H1 (cell line): Measurements from ENCODE around the gene CCL26. TPM values are rescaled to one million over a fixed set of nuclear protein-coding genes. Genes with fewer than 3 reads are reported as not detected.
A peak's percentile ranks its signal among the peaks of the same experiment; 100 is the strongest.

Experiments
- CTCF ChIA-PET: fragments of 300-600 bp; sonication (Branson Sonifier 250); formaldehyde crosslinking; loops from one replicate; lab custom pipeline; 2021; ENCODE audit not compliant: partially characterized antibody; lab: Charles Lee
- POLR2A ChIA-PET: fragments of 300-600 bp; sonication (Branson Sonifier 250); formaldehyde crosslinking; loops from one replicate; lab custom pipeline; 2021; ENCODE audit warnings: inconsistent platforms; ENCODE audit not compliant: partially characterized antibody; lab: Charles Lee
- DNase-seq, 2 experiments: peaks; one replicate each; pipeline versions ENCODE4 v3.0.0 to v3.0.0-alpha.2; 2010 to 2022; ENCODE audit warnings: low spot score in 2 of 2, low read depth in 1 of 2, mixed read lengths in 1 of 2
- FAIRE-seq: peaks from 2 replicates; lab custom pipeline; 2011; peaks lifted over from hg19 to GRCh38; lab: Jason Lieb, UNC
- H2AFZ ChIP-seq: 2 replicates; pipeline ENCODE4 v1.8.1; 2012; ENCODE audit warnings: low read length, inconsistent platforms
- H2AK5ac ChIP-seq: 2 replicates; pipeline ENCODE4 v1.6.1; 2013; ENCODE audit warnings: low read depth, low read length
- H2BK120ac ChIP-seq: replicated peaks from 2 replicates; pipeline ENCODE3; 2013; ENCODE audit warnings: low read depth, low read length, inconsistent platforms
- H2BK12ac ChIP-seq: 2 replicates; pipeline ENCODE4 v1.6.1; 2013; ENCODE audit warnings: low read depth, low read length
- H2BK15ac ChIP-seq: 2 replicates; pipeline ENCODE4 v1.6.1; 2013; ENCODE audit warnings: low read length
- H2BK20ac ChIP-seq: 2 replicates; pipeline ENCODE4 v1.6.1; 2013; ENCODE audit warnings: low read length
- H2BK5ac ChIP-seq: 2 replicates; pipeline ENCODE4 v1.6.1; 2013; ENCODE audit warnings: low read depth, low read length
- H3K14ac ChIP-seq: 2 replicates; pipeline ENCODE4 v1.6.1; 2013; ENCODE audit warnings: inconsistent platforms; ENCODE audit not compliant: insufficient read length
- H3K18ac ChIP-seq: 2 replicates; pipeline ENCODE4 v1.6.1; 2013; ENCODE audit warnings: low read length; ENCODE audit errors: extremely low read depth
- H3K23ac ChIP-seq: 2 replicates; pipeline ENCODE4 v1.6.1; 2013; ENCODE audit warnings: inconsistent platforms; ENCODE audit not compliant: insufficient read length
- H3K23me2 ChIP-seq: 2 replicates; pipeline ENCODE4 v1.6.1; 2013; ENCODE audit warnings: low read depth, low read length
- H3K27ac ChIP-seq: 2 replicates; pipeline ENCODE4 v1.6.1; 2011; ENCODE audit warnings: low read depth, low read length, inconsistent platforms
- H3K27me3 ChIP-seq, 4 experiments: replicated peaks in 1 of 4; 1 replicate in 1 of 4; 2 replicates in 3 of 4; pipeline versions ENCODE4 v1.6.1 to v1.8.1; 2011 to 2013; ENCODE audit warnings: low read length in 3 of 4, mild to moderate bottlenecking in 3 of 4, inconsistent platforms in 2 of 4, mixed read lengths in 2 of 4, moderate library complexity in 1 of 4; ENCODE audit not compliant: control insufficient read depth in 3 of 4, insufficient read depth in 3 of 4; ENCODE audit errors: extremely low read depth in 1 of 4
- H3K36me3 ChIP-seq, 4 experiments: 2 replicates each; pipeline versions ENCODE4 v1.6.1 to v1.8.1; 2011 to 2013; ENCODE audit warnings: mild to moderate bottlenecking in 4 of 4, low read length in 3 of 4, moderate library complexity in 2 of 4, control low read depth in 1 of 4, inconsistent platforms in 1 of 4; ENCODE audit not compliant: insufficient read depth in 4 of 4, control insufficient read depth in 2 of 4
- H3K4ac ChIP-seq: replicated peaks from 2 replicates; pipeline ENCODE3; 2013; ENCODE audit warnings: low read length, low read depth, mixed read lengths, inconsistent platforms; ENCODE audit not compliant: insufficient read length
- H3K4me1 ChIP-seq, 4 experiments: replicated peaks in 1 of 4; 1 replicate in 1 of 4; 2 replicates in 3 of 4; pipeline versions ENCODE4 v1.6.1 to v1.8.1; 2011 to 2013; ENCODE audit warnings: low read length in 3 of 4, inconsistent platforms in 2 of 4, mixed read lengths in 1 of 4; ENCODE audit not compliant: insufficient read depth in 4 of 4, control insufficient read depth in 3 of 4
- H3K4me2 ChIP-seq, 2 experiments: 2 replicates each; pipeline versions ENCODE4 v1.6.1 to v1.8.1; 2011 to 2013; ENCODE audit warnings: low read depth in 2 of 2, low read length in 2 of 2, control low read depth in 1 of 2, inconsistent platforms in 1 of 2, mild to moderate bottlenecking in 1 of 2; ENCODE audit not compliant: insufficient read depth in 1 of 2
- H3K4me3 ChIP-seq, 4 experiments: fragments of 200-600, 300-600 bp in 1 of 4; sonication (generic), shearing (Covaris generic), sonication (Bioruptor Twin) in 1 of 4; 2 replicates each; pipeline versions ENCODE4 v1.5.1 to v1.8.1; 2011 to 2016; ENCODE audit warnings: low read length in 4 of 4, low read depth in 3 of 4, control low read depth in 2 of 4, inconsistent platforms in 2 of 4, mild to moderate bottlenecking in 2 of 4, mixed read lengths in 1 of 4, moderate library complexity in 1 of 4; ENCODE audit not compliant: insufficient read depth in 2 of 4; ENCODE audit errors: extremely low read depth in 1 of 4
- H3K56ac ChIP-seq: replicated peaks from 2 replicates; pipeline ENCODE3; 2013; ENCODE audit warnings: low read depth, mild to moderate bottlenecking, mixed read lengths, low read length, inconsistent platforms; ENCODE audit not compliant: insufficient read length
- H3K79me1 ChIP-seq: 2 replicates; pipeline ENCODE4 v1.6.1; 2013; ENCODE audit warnings: low read depth, low read length, control low read depth
- H3K79me2 ChIP-seq, 2 experiments: 2 replicates each; pipeline versions ENCODE4 v1.6.1 to v1.8.1; 2012 to 2013; ENCODE audit warnings: low read length in 2 of 2, mild to moderate bottlenecking in 2 of 2, inconsistent platforms in 1 of 2; ENCODE audit not compliant: insufficient read depth in 2 of 2, control insufficient read depth in 1 of 2
- H3K9ac ChIP-seq, 4 experiments: replicated peaks in 1 of 4; 1 replicate in 1 of 4; 2 replicates in 3 of 4; pipeline versions ENCODE4 v1.6.1 to v1.8.1; 2011 to 2013; ENCODE audit warnings: low read depth in 3 of 4, low read length in 3 of 4, control low read depth in 2 of 4, mild to moderate bottlenecking in 2 of 4, moderate library complexity in 2 of 4, inconsistent platforms in 1 of 4; ENCODE audit errors: extremely low read depth in 1 of 4
- H3K9me3 ChIP-seq, 2 experiments: 2 replicates each; pipeline versions ENCODE4 v1.6.1 to v1.8.1; 2012 to 2013; ENCODE audit warnings: mild to moderate bottlenecking in 2 of 2, moderate library complexity in 2 of 2, control low read depth in 1 of 2, inconsistent platforms in 1 of 2, low read depth in 1 of 2, low read length in 1 of 2, mixed read lengths in 1 of 2; ENCODE audit not compliant: insufficient read depth in 2 of 2
- H4K20me1 ChIP-seq, 2 experiments: replicated peaks in 1 of 2; 2 replicates each; pipeline versions ENCODE3 to v1.8.1; 2011 to 2013; ENCODE audit warnings: inconsistent platforms in 2 of 2, low read length in 2 of 2, mild to moderate bottlenecking in 1 of 2; ENCODE audit not compliant: insufficient read depth in 2 of 2, control insufficient read depth in 1 of 2
- H4K5ac ChIP-seq: 2 replicates; pipeline ENCODE4 v1.6.1; 2013; ENCODE audit warnings: low read length, low read depth, mixed read lengths, inconsistent platforms; ENCODE audit not compliant: insufficient read length
- H4K8ac ChIP-seq: 2 replicates; pipeline ENCODE4 v1.8.0; 2013; ENCODE audit warnings: mild to moderate bottlenecking, moderate library complexity, low read length, inconsistent platforms; ENCODE audit not compliant: insufficient read depth; ENCODE audit errors: extremely low read depth
- H4K91ac ChIP-seq: replicated peaks from 2 replicates; pipeline ENCODE3; 2013; ENCODE audit warnings: low read length, mixed read lengths, inconsistent platforms; ENCODE audit not compliant: insufficient read length
- POLR2A ChIP-seq, 2 experiments: IDR thresholded peaks; 1 replicate in 1 of 2; 2 replicates in 1 of 2; pipeline ENCODE4 v1.6.1; 2011; ENCODE audit warnings: low read depth in 2 of 2, low read length in 2 of 2, mild to moderate bottlenecking in 2 of 2; ENCODE audit errors: control extremely low read depth in 1 of 2
- RBBP5 ChIP-seq: IDR thresholded peaks from 2 replicates; pipeline ENCODE4 v1.7.1; 2012; ENCODE audit warnings: low read depth, mild to moderate bottlenecking, inconsistent platforms, low read length, moderate library complexity, borderline replicate concordance
- RNF2 ChIP-seq: fragments of 200-900, 300-1000 bp; sonication (generic); IDR thresholded peaks from 2 replicates; pipeline ENCODE4 v1.7.1; 2016; ENCODE audit warnings: borderline replicate concordance, low read depth, mild to moderate bottlenecking, antibody characterized with exemption, low read length; ENCODE audit not compliant: poor library complexity, severe bottlenecking; ENCODE audit errors: missing control alignments
- SAP30 ChIP-seq: fragments of 300-600 bp; sonication (generic); IDR thresholded peaks from 2 replicates; pipeline ENCODE4 v1.7.1; 2012; ENCODE audit warnings: low read length, moderate library complexity, mild to moderate bottlenecking, inconsistent platforms; ENCODE audit not compliant: insufficient read depth, insufficient replicate concordance
- SIN3A ChIP-seq, 2 experiments: IDR thresholded peaks in 1 of 2; conservative IDR thresholded peaks in 1 of 2; 2 replicates each; pipeline ENCODE4 v1.6.1; 2011 to 2012; ENCODE audit warnings: low read length in 2 of 2, improper control_type of control experiment in 1 of 2, low read depth in 1 of 2, mild to moderate bottlenecking in 1 of 2
- SIRT6 ChIP-seq: IDR thresholded peaks from one replicate; pipeline ENCODE4 v1.7.1; 2012; ENCODE audit warnings: low read length, inconsistent platforms
- SIX5 ChIP-seq: IDR thresholded peaks from 2 replicates; pipeline ENCODE4 v1.6.1; 2011; ENCODE audit warnings: mild to moderate bottlenecking, low read depth, low read length
- TEAD4 ChIP-seq: IDR thresholded peaks from 2 replicates; pipeline ENCODE4 v1.6.1; 2012; ENCODE audit warnings: low read depth, low read length, inconsistent platforms, mixed read lengths
- WGBS, 2 experiments: shearing (Covaris generic) in 1 of 2; methylation state at CpG; one replicate each; pipeline versions ENCODE4 v1.1.6 to v1.1.7; 2013 to 2015; ENCODE audit warnings: low lambda C conversion rate in 2 of 2, mixed read lengths in 2 of 2, inconsistent platforms in 1 of 2, low coverage in 1 of 2, missing lambda C conversion rate in 1 of 2; ENCODE audit not compliant: insufficient replicate concordance in 2 of 2, insufficient coverage in 1 of 2, insufficient read length in 1 of 2; ENCODE audit errors: extremely low coverage in 1 of 2, missing lambda C conversion rate in 1 of 2; 5-methylcytosine and 5-hydroxymethylcytosine counted together
- polyA plus RNA-seq, 7 experiments: library from polyadenylated mRNA; depleted of rRNA in 3 of 7; stranded (reverse) in 5 of 7; unstranded in 2 of 7; fragments of >200 nt in 5 of 7; fragments of 200-250 nt in 2 of 7; gene quantifications; 1 replicate in 5 of 7; 2 replicates in 1 of 7; 4 replicates in 1 of 7; pipeline versions ENCODE4 v1.2.1 to v1.2.3, GENCODE V29; 2011 to 2013; ENCODE audit warnings: missing spikeins in 2 of 7, mixed read lengths in 2 of 7
- total RNA-seq: library from RNA; stranded (reverse); fragmentation: NEBNext Ultra II Directional; extraction: Animal tissue kit (Norgen Biotek cat#: 25700); gene quantifications from 2 replicates; pipeline ENCODE4 v1.2.1, GENCODE V29; 2021
- TF ChIP-seq, protein P1 (sequence below): IDR thresholded peaks from 2 replicates; pipeline ENCODE4 v1.6.1; 2012; ENCODE audit warnings: inconsistent platforms
- TF ChIP-seq, protein P2 (sequence below): IDR thresholded peaks from 2 replicates; pipeline ENCODE4 v1.6.1; 2011; ENCODE audit warnings: low read length, improper control_type of control experiment

CCL26 gene
- total and polyA plus RNA-seq, 2 of the 8 experiments (the other 6 are each of a cell fraction or from before 2014, with no cell fraction given), result 8.7 to 14.9 TPM

DNA sequence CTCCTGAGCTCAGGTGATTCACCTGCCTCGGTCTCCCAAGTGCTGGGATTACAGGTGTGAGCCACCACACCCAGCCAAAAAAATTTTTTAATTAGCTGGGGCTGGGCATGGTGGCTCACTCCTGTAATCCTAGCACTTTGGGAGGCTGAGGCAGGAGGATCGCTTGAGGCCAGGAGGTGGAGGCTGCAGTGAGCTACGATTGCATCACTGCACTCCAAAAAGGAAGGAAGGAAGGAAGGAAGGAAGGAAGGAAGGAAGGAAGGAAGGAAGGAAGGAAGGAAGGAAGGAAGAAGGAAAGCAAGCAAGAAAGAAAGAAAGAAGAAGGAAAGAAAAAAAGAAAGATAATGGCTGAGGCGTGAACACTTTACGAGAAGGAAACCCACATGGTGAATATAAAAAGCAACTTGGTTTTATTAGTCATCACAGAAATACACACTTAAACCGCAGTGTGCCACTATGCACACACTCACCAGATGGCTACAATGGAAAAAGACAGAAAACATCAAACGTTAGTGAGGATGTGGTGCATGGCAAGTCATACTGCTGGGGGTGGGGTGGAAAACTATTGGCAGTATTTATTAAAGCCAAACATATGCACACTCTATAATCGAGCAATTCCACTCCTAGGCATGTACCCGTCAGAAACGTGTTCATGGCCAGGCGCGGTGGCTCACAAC is 4.4 kb upstream of the CCL26 start:
- H4K20me1 ChIP-seq, result no peaks in the 10 kb centered on the region
- H3K4me1 ChIP-seq, result peaks cover 1 to 11% (median 5%) of the 10 kb centered on the region in 4 experiments; a peak in 6 of 7 replicates
- FAIRE-seq, result no peak
- no peak overlapping the region for H2BK5ac ChIP-seq
- H3K9me3 ChIP-seq, result no peaks in the 10 kb centered on the region; a peak in 1 of 4 replicates
- no peaks in the 10 kb centered on the region for H3K79me2 ChIP-seq
- no peak overlapping the region for H3K23ac ChIP-seq
- no peak overlapping the region for H2AFZ ChIP-seq
- H3K9ac ChIP-seq, result no peak overlapping the region
- H4K5ac ChIP-seq, result no peak overlapping the region
- ChIA-PET POLR2A (interaction anchor here (0.5 kb wide), 1 partner anchor 30 kb away, joined by 3 read pairs; no protein-coding TSS in a partner anchor), CTCF (interaction anchor here (0.9 to 2.5 kb wide), 2 partner anchors 15 to 19 kb away, joined by 3 to 7 read pairs; no protein-coding TSS in a partner anchor)
- peak overlapping the region; percentile 11 for H4K91ac ChIP-seq
- H3K4ac ChIP-seq, result no peak overlapping the region
- no peak overlapping the region for H3K56ac ChIP-seq
- H3K14ac ChIP-seq, result no peak overlapping the region
- no peaks in the 10 kb centered on the region for H3K27me3 ChIP-seq
- 86% methylated on average over 12 of the region's 12 CpGs; no CpG with 5 or more reads in 1 of the 2 experiments for WGBS, 2 experiments
- no peak overlapping the region for H2AK5ac ChIP-seq
- H2BK15ac ChIP-seq, result no peak overlapping the region
- no peak overlapping the region for H3K4me2 ChIP-seq
- no peak overlapping the region for H2BK120ac ChIP-seq
- no peak overlapping the region for H3K27ac ChIP-seq
- peaks cover 0 to 2% (median 0%) of the 10 kb centered on the region in 4 experiments; a peak in 1 of 8 replicates for H3K36me3 ChIP-seq
- DNase-seq, result no peak
- no peak overlapping the region for H3K18ac ChIP-seq
- H2BK20ac ChIP-seq, result no peak overlapping the region
- no peak overlapping the region for H2BK12ac ChIP-seq
- H3K79me1 ChIP-seq, result no peaks in the 10 kb centered on the region
- no peak overlapping the region; the same call in 1 of the 2 replicates for H4K8ac ChIP-seq
- H3K23me2 ChIP-seq, result no peaks in the 10 kb centered on the region; the same call in 1 of the 2 replicates
- no peak overlapping the region for H3K4me3 ChIP-seq
- no peak for TF ChIP-seq TEAD4
- TF ChIP-seq, protein P1, sequence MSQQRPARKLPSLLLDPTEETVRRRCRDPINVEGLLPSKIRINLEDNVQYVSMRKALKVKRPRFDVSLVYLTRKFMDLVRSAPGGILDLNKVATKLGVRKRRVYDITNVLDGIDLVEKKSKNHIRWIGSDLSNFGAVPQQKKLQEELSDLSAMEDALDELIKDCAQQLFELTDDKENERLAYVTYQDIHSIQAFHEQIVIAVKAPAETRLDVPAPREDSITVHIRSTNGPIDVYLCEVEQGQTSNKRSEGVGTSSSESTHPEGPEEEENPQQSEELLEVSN, result no peak
- TF ChIP-seq RNF2, result no peak
- TF ChIP-seq SIRT6, result no peak
- no peak for TF ChIP-seq SIX5
- no peak for TF ChIP-seq SAP30
- no peak for TF ChIP-seq SIN3A (conservative IDR thresholded peaks at IDR 0.05 in 1 of 2, IDR thresholded peaks at IDR 0.05 in 1 of 2; ENCODE audit: low read depth in 1 of 2, low read length in 2 of 2)
- no peak for TF ChIP-seq POLR2A (IDR thresholded peaks at IDR 0.05; ENCODE audit: control extremely low read depth in 1 of 2, low read depth in 2 of 2, low read length in 2 of 2)
- TF ChIP-seq, protein P2, sequence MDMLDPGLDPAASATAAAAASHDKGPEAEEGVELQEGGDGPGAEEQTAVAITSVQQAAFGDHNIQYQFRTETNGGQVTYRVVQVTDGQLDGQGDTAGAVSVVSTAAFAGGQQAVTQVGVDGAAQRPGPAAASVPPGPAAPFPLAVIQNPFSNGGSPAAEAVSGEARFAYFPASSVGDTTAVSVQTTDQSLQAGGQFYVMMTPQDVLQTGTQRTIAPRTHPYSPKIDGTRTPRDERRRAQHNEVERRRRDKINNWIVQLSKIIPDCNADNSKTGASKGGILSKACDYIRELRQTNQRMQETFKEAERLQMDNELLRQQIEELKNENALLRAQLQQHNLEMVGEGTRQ, result no peak
- no peak for TF ChIP-seq RBBP5
